ENCODE results near the gene POLD2. TPM values are rescaled to one million over a fixed set of nuclear protein-coding genes. Genes with fewer than 3 reads are reported as not detected.

POLD2 gene
- polyA plus RNA-seq, 3 donors from 2014 or later = 39.8 to 65.7 (median 48.4) TPM

- no peak overlapping the region for H3K27ac Mint-ChIP-seq
- H3K36me3 Mint-ChIP-seq = no peaks in the 10 kb centered on the region
- peaks cover 7 to 8% of the 10 kb centered on the region in 2 donors for H3K4me1 Mint-ChIP-seq
- no peak overlapping the region for H3K4me3 Mint-ChIP-seq
- H3K27me3 Mint-ChIP-seq (ENCODE audit: low read depth in 3 of 3) = peaks cover 2 to 6% (median 4%) of the 10 kb centered on the region in 3 donors
- peaks cover 0 to 1% (median 0%) of the 10 kb centered on the region in 6 donors for H3K9me3 Mint-ChIP-seq
- no peak for DNase-seq
These were observed 24.8 kb upstream of the POLD2 start for GRCh38 chr7:44148166-44148565.

- H3K9me3 Mint-ChIP-seq = peaks cover 0 to 1% (median 0%) of the 10 kb centered on the region in 6 donors
- H3K27me3 Mint-ChIP-seq (ENCODE audit: low read depth in 3 of 3) = peaks cover 2 to 6% (median 4%) of the 10 kb centered on the region in 3 donors
- peaks cover 7 to 8% of the 10 kb centered on the region in 2 donors for H3K4me1 Mint-ChIP-seq
- no peak overlapping the region for H3K27ac Mint-ChIP-seq
- H3K4me3 Mint-ChIP-seq = peak overlapping the region; percentile 17 to 70 (median 27)
- H3K36me3 Mint-ChIP-seq = no peaks in the 10 kb centered on the region
- DNase-seq = no peak
These were observed 24.0 kb upstream of the POLD2 start for GRCh38 chr7:44147026-44147991.

DNA sequence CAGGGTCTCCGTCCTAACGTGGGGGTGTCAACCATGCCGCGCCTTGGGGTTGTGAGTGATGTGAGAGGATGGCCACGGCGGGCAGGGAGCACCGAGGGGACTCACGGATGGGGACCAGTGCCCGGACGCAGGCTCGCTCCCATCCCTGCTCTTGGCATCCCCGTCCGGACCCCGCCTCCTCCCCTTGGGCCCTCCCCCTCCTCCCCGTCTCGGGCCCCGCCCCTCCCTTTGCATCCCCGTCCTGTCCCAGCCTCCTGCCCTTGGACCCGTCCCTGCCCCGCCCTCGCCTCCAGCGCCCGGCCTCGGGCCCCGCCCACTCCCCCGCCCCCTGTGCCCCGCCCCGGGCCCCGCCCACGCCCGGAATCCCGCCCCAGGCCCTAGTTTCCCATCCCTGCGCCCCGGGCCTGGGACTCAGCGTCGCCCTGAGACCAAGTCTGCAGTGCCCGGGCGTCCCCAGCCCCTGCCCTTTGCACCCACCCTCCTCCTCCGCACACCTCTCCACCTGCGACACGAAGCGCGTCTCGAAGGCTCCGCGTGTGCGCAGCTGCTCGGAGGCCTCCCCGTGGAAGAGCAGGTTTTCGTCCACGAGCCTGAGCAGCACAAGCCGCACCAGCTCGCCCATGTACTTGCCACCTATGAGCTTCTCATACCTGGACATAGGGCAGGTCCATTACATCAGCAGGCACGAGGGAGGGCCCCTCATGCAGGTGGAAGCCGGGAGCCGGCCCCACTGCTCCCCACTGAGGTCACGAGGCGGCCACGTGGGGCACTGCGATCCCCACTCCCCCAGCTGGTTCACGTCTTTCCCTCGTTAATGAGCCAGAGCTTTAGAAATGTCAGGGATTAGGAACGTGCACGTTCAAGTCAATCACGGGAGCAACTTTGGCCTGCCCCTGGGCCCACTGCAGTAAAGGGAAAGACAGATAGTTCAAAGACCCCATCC is 22.9 kb upstream of the POLD2 start:
- H3K9me3 Mint-ChIP-seq = peaks cover 0 to 1% (median 0%) of the 10 kb centered on the region in 6 donors
- DNase-seq = peak; percentile 19 to 27 (median 26)
- peaks cover 7 to 8% of the 10 kb centered on the region in 2 donors for H3K4me1 Mint-ChIP-seq
- no peaks in the 10 kb centered on the region for H3K36me3 Mint-ChIP-seq
- H3K27me3 Mint-ChIP-seq (ENCODE audit: low read depth in 3 of 3) = peaks cover 2 to 7% (median 6%) of the 10 kb centered on the region in 3 donors
- H3K27ac Mint-ChIP-seq = peak overlapping the region in 2 of 6 donors; percentile 23 to 67
- peak overlapping the region; percentile 64 to 78 (median 74) for H3K4me3 Mint-ChIP-seq

- peaks cover 0 to 1% (median 0%) of the 10 kb centered on the region in 6 donors for H3K9me3 Mint-ChIP-seq
- DNase-seq = peak; percentile 43 to 63 (median 62)
- H3K4me1 Mint-ChIP-seq = peaks cover 7 to 8% of the 10 kb centered on the region in 2 donors
- H3K27me3 Mint-ChIP-seq (ENCODE audit: low read depth in 3 of 3) = peaks cover 2 to 7% (median 6%) of the 10 kb centered on the region in 3 donors
- peak overlapping the region; percentile 64 to 78 (median 74) for H3K4me3 Mint-ChIP-seq
- peak overlapping the region in 5 of 6 donors; percentile 23 to 67 (median 49) for H3K27ac Mint-ChIP-seq
- H3K36me3 Mint-ChIP-seq = no peaks in the 10 kb centered on the region
These were observed 22.2 kb upstream of the POLD2 start for GRCh38 chr7:44145479-44145968.

GRCh38 chr7:44144968-44145478 is 21.7 kb upstream of the POLD2 start:
- H3K9me3 Mint-ChIP-seq = peaks cover 0 to 1% (median 0%) of the 10 kb centered on the region in 6 donors
- no peaks in the 10 kb centered on the region for H3K36me3 Mint-ChIP-seq
- no peak for DNase-seq
- H3K27me3 Mint-ChIP-seq (ENCODE audit: low read depth in 3 of 3) = peaks cover 2 to 7% (median 6%) of the 10 kb centered on the region in 3 donors
- H3K27ac Mint-ChIP-seq = peak overlapping the region in 3 of 6 donors; percentile 3 to 64 (median 24)
- peaks cover 7 to 8% of the 10 kb centered on the region in 2 donors for H3K4me1 Mint-ChIP-seq
- H3K4me3 Mint-ChIP-seq = peak overlapping the region in 4 of 5 donors; percentile 72 to 78 (median 76)

DNA sequence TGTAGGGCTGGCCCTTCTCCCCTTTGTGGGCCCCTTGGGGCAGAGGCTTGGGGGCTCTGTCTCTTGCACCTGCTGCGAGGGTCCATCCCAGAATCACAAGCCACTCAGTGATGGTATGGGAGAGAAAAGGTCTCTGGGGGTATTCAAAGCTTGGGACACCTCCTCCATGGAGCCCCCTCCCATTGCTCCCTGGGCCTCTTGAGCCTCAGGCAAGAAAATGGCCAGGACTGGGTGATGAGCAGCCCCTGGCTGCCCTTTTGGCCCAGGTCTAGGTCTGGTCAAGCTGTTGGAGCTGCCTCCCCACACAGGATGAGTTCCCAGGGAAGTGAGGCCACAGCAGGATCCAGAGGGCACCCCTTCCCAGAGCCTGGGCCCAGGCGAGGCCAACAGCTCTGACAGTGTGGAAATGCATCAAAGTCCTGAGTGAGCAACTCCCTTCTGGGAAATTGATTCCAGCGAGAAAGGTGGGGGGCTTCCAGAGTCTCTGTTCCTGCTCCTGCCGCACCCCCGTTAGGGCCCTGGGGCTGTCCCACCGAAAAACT is 21.1 kb upstream of the POLD2 start:
- Mint-ChIP-seq H3K27ac (no peak overlapping the region), H3K4me1 (peaks cover 7 to 8% of the 10 kb centered on the region in 2 donors), H3K36me3 (no peaks in the 10 kb centered on the region), H3K4me3 (no peak overlapping the region), H3K9me3 (peaks cover 0 to 1% (median 0%) of the 10 kb centered on the region in 6 donors), H3K27me3 (ENCODE audit: low read depth in 3 of 3) (peaks cover 2 to 7% (median 6%) of the 10 kb centered on the region in 3 donors)
- no peak for DNase-seq

DNA sequence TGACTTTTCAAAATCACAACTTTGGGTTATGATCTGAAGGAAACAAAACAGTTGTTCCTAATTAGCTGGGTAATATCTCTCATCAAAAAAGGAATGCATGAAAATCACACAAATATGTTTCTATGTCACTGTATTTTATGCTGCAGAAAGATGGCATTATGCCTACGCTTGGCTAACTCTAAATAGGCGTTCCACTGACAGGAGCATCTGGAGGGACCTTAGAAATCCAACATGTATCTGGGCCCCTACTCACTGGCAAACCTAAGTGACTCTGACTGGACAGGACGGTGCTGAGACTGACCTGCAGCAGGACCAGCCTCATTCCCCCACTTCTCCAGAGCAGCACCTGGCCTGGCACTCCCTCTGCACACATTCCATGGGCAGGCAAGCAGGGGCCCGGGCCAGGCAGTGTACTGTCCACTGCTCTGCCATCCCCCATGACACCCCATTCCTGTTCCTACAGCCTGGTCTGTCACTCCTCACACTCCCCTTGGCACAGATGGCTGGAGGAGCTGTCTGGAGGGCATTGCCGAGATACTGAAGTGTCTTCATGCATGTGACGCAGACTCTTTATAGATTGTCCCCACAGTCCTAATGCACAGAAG is 20.4 kb upstream of the POLD2 start:
- Mint-ChIP-seq H3K9me3 (peaks cover 0 to 1% (median 0%) of the 10 kb centered on the region in 6 donors), H3K27ac (peak overlapping the region in 2 of 6 donors; percentile 6 to 31), H3K36me3 (no peaks in the 10 kb centered on the region), H3K4me3 (no peak overlapping the region), H3K27me3 (ENCODE audit: low read depth in 3 of 3) (peaks cover 2 to 11% (median 6%) of the 10 kb centered on the region in 3 donors), H3K4me1 (peaks cover 7 to 8% of the 10 kb centered on the region in 2 donors)
- DNase-seq = no peak

GRCh38 chr7:44142028-44142427 is 18.7 kb upstream of the POLD2 start:
- DNase-seq = no peak
- peaks cover 3 to 12% (median 6%) of the 10 kb centered on the region in 3 donors for H3K27me3 Mint-ChIP-seq (ENCODE audit: low read depth in 3 of 3)

DNA sequence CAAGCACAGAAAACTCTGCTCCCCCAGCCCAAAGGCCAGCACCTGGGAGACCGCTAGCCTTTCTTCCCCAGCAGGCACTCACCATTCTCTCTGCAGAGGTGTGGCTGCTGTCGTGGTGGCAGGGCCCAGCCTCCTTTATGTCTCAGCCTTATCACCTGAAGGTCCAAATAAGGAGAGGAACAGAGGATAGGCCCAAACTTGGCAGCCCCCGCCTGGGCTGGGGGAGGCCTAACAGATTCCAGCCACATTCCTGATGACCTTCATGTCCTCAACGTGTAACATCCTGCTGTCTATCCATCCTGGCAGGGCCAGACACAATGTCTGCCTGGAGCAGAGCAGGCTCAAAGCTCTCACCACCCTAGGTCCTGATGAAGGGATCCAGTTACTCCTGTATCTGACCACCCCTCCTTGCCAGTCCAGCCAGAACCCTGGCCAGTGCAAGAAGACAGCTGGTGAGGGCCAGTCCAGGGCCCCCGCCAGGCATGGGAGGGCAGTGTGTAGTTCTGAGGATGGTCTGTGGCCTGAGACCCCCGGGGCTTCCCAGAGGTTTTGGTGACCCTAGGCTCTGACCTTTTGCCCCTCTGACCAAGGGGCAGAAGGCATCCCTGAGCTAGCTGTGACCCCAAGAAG is 18.0 kb upstream of the POLD2 start, which contains the start of gene MYL7:
Gene MYL7 (minus strand): TSS at position 112 of the 630 bp plus-strand sequence. CDS start 27 bp downstream, at position 85.
- Mint-ChIP-seq H3K9me3 (peaks cover 0 to 1% (median 0%) of the 10 kb centered on the region in 6 donors), H3K27me3 (ENCODE audit: low read depth in 3 of 3) (peaks cover 3 to 6% (median 6%) of the 10 kb centered on the region in 3 donors), H3K36me3 (no peaks in the 10 kb centered on the region), H3K4me1 (peaks cover 7% of the 10 kb centered on the region in 2 donors), H3K4me3 (no peak within 1 kb of the TSS), H3K27ac (no peak within 1 kb of the TSS)
- DNase-seq = no peak

More at GRCh38 chr7:44142028-44142427, 18.7 kb upstream of the POLD2 start:
- Mint-ChIP-seq H3K27ac (no peak overlapping the region), H3K4me3 (no peak overlapping the region), H3K36me3 (no peaks in the 10 kb centered on the region), H3K9me3 (peaks cover 0 to 1% (median 0%) of the 10 kb centered on the region in 6 donors), H3K4me1 (peaks cover 7 to 8% of the 10 kb centered on the region in 2 donors)

DNA sequence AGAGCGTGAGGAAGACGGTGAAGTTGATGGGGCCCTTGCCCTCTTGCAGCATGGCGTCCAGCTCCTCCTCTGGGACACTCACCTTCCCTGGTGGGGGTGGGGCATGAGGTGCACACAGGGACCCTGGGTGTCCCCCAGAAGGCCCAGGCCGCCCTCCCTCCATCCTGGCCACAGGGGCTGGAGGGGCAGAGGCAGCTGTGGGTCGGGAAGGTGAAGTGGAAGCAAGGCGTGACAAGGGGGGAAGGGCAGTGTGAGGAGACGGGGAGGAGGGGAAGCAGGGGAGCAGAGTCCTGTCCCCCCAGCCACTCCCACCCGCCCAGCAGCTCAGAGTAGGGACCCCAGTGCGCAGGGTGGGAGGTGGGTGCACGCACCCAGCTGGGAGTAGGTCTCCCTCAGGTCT is 17.0 kb upstream of the POLD2 start:
- no peak for DNase-seq
- Mint-ChIP-seq H3K36me3 (no peaks in the 10 kb centered on the region), H3K27ac (no peak overlapping the region), H3K4me3 (no peak overlapping the region), H3K4me1 (peaks cover 3 to 4% of the 10 kb centered on the region in 2 donors), H3K27me3 (ENCODE audit: low read depth in 3 of 3) (peaks cover 3 to 6% (median 3%) of the 10 kb centered on the region in 3 donors), H3K9me3 (no peaks in the 10 kb centered on the region)

- Mint-ChIP-seq H3K9me3 (no peaks in the 10 kb centered on the region), H3K4me3 (no peak overlapping the region), H3K27ac (no peak overlapping the region), H3K36me3 (no peaks in the 10 kb centered on the region), H3K4me1 (peaks cover 0 to 2% of the 10 kb centered on the region in 2 donors), H3K27me3 (ENCODE audit: low read depth in 3 of 3) (peaks cover 3 to 6% (median 6%) of the 10 kb centered on the region in 3 donors)
- no peak for DNase-seq
These were observed 16.1 kb upstream of the POLD2 start for GRCh38 chr7:44139311-44140010.

Data from immature natural killer cell (primary cell).